ENCODE measurements around the gene HMGN1. TPM values are rescaled to one million over a fixed set of nuclear protein-coding genes. Genes with fewer than 3 reads are reported as not detected.

The HMGN1 gene
- total RNA-seq, 4 donors from 2014 or later: 74.2 to 97.7 (median 90.2) TPM

- Histone ChIP-seq H3K4me1 (no peaks in the 10 kb centered on the region), H3K4me3 (no peak overlapping the region), H3K27ac (no peak overlapping the region), H3K36me3 (no peaks in the 10 kb centered on the region), H3K27me3 (no peaks in the 10 kb centered on the region), H3K9me3 (peaks cover 0 to 5% (median 0%) of the 10 kb centered on the region in 4 donors)
- TF ChIP-seq CTCF (IDR thresholded peaks at IDR 0.05) (no peak), POLR2A (IDR thresholded peaks at IDR 0.05) (no peak)
- no peak for DNase-seq
Measured at GRCh38 chr21:39364949-39365348, 16.1 kb upstream of the HMGN1 start.

GRCh38 chr21:39363607-39364555 is 15.0 kb upstream of the HMGN1 start:
- Histone ChIP-seq H3K27ac (no peak overlapping the region), H3K36me3 (no peaks in the 10 kb centered on the region), H3K27me3 (no peaks in the 10 kb centered on the region), H3K9me3 (peaks cover 0 to 5% (median 0%) of the 10 kb centered on the region in 4 donors), H3K4me3 (no peak overlapping the region), H3K4me1 (no peaks in the 10 kb centered on the region)
- DNase-seq: no peak
- TF ChIP-seq CTCF (IDR thresholded peaks at IDR 0.05) (no peak), POLR2A (IDR thresholded peaks at IDR 0.05) (no peak)

GRCh38 chr21:39362733-39363132 is 13.8 kb upstream of the HMGN1 start:
- Histone ChIP-seq H3K36me3 (no peaks in the 10 kb centered on the region), H3K4me3 (no peak overlapping the region), H3K27me3 (no peaks in the 10 kb centered on the region), H3K9me3 (no peaks in the 10 kb centered on the region), H3K4me1 (no peaks in the 10 kb centered on the region), H3K27ac (no peak overlapping the region)
- TF ChIP-seq POLR2A (IDR thresholded peaks at IDR 0.05) (no peak), CTCF (IDR thresholded peaks at IDR 0.05) (no peak)
- no peak for DNase-seq

- TF ChIP-seq POLR2A (IDR thresholded peaks at IDR 0.05) (no peak), CTCF (IDR thresholded peaks at IDR 0.05) (no peak)
Measured at GRCh38 chr21:39359382-39359781, 10.5 kb upstream of the HMGN1 start.

GRCh38 chr21:39353295-39353694 is 4.4 kb upstream of the HMGN1 start:
- no peaks in the 10 kb centered on the region for H3K36me3 ChIP-seq
- H3K4me3 ChIP-seq: no peak overlapping the region
- TF ChIP-seq POLR2A (IDR thresholded peaks at IDR 0.05) (no peak), CTCF (IDR thresholded peaks at IDR 0.05) (no peak)
- H3K9me3 ChIP-seq: no peaks in the 10 kb centered on the region
- H3K27ac ChIP-seq: no peak overlapping the region
- H3K27me3 ChIP-seq: no peaks in the 10 kb centered on the region
- peaks cover 0 to 8% (median 0%) of the 10 kb centered on the region in 4 donors for H3K4me1 ChIP-seq
- DNase-seq: no peak

More at GRCh38 chr21:39359382-39359781, 10.5 kb upstream of the HMGN1 start:
- Histone ChIP-seq H3K4me3 (no peak overlapping the region), H3K4me1 (no peaks in the 10 kb centered on the region), H3K36me3 (no peaks in the 10 kb centered on the region), H3K27ac (no peak overlapping the region), H3K9me3 (no peaks in the 10 kb centered on the region), H3K27me3 (no peaks in the 10 kb centered on the region)
- DNase-seq: no peak

Measured in Peyer's patch (tissue), 4 donors.